ENCODE measurements around the gene ASB2.

Gene ASB2

DNA sequence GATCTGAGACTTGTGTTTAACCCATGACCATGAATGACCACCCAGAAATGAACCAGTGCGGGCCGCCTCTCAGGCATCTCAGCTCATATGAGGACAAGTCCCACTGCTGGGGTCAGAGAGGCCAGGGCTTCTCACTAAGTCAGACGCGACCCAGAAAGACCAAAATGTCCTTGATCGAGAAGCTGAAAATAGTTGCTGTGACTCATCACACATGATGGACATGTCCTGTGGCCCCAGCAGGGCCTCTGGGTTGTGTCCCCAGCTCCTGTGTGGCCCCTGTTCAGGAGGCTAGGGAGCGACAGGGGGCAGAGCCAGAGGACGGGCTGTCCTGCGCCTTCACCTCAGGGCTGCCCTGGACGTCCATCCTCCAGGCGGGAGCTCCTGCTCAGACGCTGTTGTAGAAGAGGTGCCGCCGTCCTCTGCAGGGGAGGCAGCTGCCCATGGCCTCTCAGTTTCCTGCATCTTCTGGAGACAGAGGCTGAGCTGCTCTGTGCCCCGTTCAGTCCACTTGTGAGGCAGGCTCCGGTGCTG is 78.2 kb downstream of the ASB2 start:
- DNase-seq: no peak

DNA sequence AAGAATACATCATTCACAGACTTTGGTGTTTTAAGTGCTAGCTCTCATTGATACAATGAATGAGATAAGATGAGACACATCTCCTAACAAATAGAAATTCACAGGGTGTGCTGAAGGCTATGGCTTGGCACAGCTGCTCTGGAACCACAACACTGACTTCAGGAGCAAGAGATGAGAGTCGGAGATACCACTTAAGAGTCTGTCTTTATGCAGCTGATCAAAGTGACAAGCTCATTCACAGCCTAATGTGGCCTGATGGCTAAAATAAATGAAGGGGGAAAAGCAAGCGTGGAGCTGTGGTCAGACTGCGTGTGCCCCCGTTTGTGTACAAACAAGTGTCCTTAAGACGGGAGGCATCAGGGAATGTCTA is 78.9 kb downstream of the ASB2 start:
- no peak for DNase-seq

DNA sequence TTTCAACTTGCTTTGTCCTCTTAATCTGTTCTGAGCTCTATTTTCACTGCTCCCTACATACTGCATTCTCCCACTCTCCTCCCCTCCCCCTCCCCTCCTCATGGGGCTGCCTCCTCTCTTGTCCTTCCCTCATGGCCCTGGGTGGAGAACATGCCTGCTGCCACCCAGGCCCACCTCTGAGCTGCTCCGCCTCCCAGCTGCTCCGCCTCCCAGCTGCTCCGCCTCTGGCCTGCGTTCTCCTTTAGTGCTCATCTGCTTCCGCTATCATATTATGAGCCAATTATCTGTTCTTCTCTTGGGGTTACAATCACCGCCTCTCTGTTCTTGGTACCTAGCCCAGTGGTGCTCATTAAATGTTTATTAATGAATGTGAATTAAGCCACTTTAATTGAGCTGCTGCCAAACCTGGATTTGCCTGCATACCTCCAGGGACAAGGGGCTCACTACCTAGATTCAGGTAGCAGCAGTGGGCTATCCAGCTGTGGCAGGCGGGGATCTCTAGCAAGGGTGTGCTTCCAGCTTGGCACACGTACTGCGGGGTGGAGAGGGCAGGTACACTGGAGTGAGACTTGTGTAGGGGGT is 81.3 kb downstream of the ASB2 start:
- DNase-seq: no peak

DNA sequence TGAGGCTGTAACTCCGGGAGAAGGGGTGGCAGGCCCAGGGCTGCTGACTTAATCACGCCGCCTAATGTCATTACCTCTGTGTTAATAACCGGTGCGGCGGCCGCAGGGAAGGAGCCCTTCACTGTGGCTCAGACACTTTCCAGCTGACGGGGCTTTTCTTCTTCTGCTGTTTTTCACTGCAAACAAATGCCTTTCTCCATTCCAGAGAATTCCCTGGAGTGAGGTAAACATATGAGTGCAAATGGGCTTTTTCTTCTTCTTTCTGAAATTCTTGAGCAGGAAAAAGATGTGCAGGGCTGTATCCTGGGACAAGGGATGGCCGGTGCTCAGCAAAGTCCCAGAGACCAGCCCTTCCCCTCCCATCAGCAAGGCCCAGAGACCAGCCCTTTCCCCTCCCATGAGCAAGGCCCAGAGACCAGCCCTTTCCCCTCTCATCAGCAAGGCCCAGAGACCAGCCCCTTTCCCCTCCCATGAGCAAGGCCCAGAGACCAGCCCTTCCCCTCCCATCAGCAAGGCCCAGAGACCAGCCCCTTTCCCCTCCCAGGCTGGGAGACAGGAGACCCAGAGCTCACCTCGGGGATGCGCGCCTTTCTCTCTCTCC is 82.6 kb downstream of the ASB2 start:
- no peak for DNase-seq

DNA sequence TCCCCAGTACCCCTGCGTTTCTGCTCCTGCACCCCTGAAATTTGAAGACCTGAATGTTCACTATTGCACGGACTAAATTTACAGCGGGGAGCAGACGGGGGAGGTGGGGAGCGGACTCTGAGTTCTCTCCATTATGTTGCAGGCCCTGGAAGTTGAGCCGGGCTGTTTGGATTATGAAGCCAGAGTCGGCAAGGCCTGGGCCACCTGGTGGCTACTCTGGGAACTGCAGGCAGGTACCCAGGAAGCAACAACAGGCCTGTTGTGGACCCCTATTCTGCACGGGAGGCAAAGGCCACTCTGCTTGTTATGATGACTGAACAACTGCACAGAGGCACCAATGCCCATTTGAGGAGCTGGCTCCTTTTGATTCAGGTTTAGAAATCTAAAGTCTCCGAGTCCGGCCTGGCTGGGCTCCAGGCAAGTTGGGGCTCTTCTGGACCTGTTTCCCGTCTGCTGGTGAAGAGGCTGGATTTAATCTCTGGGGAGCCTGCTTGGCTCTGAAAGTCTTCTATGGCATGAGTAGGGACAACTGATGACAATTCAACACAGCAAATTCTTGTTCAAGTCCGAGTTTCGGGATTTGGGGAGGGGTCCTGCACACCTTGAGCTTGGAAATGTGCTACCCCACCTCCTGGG is 83.3 kb downstream of the ASB2 start:
- peak; percentile 66 for DNase-seq

DNA sequence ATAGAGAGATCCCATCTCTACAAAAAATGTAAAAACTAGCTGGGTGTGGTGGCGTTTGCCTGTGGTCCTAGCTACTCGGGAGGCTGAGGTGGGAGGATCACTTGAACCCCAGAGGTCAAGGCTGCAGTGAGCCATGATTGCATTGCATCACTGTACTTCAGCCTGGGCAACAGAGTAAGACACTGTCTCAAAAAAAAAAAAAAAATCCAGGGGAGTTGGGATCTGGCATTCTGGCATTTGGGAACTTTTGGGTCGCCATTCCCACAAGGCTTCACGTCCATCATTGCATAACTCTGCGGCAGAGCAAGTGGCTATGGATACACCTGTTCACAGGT is 83.9 kb downstream of the ASB2 start:
- DNase-seq: no peak

DNA sequence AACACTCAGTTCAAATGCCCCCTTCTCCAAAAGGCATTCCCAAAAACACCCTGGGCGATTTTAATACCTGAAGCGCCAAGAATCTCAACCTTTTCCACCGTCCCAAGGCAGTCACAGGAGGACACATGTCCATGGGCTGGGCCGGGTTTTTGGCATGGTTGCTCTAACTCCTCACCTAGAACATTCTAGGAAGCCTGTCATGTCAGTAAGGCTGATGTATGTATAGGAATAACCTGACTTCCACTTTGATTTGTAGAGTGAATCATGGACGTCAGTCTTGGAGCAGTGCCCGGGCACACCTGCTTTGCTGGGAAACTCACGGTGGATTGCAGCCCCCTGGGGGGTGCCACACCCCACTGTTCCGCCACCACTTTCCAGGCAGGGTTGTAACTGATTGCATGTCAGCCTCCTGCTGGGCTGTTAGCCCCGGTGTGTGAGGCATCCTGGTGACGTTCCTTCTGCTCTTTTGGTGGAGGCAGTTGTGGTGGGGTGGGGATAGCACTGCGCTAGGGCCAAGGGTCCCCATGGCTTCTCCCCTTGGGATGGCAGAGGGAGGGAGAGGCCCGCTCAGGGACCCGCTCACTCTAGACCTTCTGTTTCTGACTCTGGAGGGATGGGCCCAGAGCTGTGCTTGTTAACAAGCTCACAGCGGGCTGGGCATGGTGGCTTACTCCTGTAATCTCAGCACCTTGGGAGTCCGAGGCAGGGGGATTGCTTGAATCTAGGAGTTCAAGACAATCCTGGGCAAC is 84.4 kb downstream of the ASB2 start:
- no peak for DNase-seq

DNA sequence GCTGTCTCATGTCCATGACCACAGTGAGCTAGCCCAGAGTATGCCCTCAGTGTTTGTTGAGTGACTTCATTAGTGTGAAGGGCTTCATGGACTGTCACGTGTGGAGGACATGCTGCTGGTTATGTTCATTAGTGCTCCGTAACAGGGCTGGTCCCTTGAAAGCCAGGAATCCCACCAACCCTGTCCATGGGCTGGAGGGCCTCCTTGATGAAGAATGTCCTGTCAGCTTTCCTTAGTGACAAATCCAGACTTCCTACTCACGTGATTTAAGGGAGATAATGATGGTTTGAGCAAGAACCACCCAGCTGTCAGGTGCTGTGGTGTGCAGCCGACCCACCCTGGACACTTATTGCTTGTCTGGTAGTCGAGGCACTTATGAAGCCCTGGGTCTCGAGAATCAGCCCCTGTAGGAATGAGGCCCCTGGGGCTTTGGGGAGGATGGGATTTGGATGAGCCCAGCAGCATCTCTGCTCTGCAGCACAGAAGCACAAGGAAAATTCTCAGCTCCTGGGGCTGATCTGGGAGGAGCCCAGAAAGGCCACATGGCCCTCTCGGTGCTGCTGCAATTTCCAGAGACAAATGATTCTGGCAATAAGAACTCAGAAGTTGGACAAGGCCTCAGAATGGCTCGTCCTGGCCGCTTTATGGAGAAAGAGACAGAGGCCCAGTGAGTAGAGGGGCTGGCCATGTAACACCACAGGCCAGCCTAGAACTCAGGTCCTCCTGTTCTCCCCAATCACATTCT is 86.5 kb downstream of the ASB2 start:
- no peak for DNase-seq

DNA sequence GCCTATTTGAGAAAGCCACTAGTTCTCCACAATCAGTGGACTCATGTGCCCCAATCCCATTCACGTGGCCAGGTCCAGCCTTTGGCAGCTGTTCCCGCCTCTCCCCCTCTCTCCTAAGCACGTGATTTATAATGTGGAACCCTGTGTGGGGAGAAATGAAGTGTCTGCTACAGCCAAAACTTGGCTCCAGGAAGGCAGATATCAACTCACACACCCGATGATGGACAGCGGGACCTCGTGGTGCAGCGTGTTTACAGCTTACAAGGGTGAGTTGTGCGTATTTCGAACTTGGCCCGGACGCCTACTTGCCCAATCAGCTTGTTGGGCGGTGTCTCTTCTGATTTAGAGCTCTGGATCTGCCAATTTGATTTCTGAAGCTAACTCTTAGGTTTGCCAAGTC is 87.4 kb downstream of the ASB2 start:
- DNase-seq: no peak

DNA sequence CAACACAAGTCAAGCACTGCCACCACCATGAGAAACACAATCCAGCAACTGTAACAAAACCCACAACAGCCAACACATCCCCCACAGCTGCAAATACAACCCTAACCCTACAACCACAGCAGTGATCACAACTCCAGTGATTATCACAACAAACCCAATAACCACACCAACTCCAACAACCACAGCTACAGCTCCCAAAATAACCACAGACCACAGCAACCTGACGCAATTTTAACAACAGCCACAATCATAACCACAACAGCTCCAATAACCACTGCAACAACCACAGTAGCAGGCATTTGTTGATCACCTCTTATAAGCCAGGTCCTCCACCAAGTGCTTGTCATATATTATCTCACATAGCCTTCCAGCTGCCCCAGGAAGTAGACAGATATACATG is 91.4 kb downstream of the ASB2 start:
- peak; percentile 9 for DNase-seq
